IMR-90 (cell line): ENCODE results near the gene THPO. TPM values are rescaled to one million over a fixed set of nuclear protein-coding genes. Genes with fewer than 3 reads are reported as not detected.

ENCODE experiments used
- ATAC-seq: fragments of 200-7000 bp; cut with Tn5 transposase; 2 replicates; pipeline ENCODE4 v1.9.1; 2020; ENCODE audit warnings: low read depth, mild to moderate bottlenecking, moderate library complexity
- BruUV-seq: library from RNA; stranded (reverse); fragments of 400-500 nt; replicated peaks from 2 replicates; lab custom pipeline; 2021; lab: Mats Ljungman, UMichigan
- CTCF ChIA-PET: fragments of 300-600 bp; formaldehyde crosslinking; extraction: SDS; loops from one replicate; lab custom pipeline; 2021; ENCODE audit warnings: antibody characterized with exemption; lab: Yijun Ruan, JAX
- POLR2A ChIA-PET: fragments of 300-600 bp; sonication (Branson Sonifier 250); formaldehyde crosslinking; loops from one replicate; lab custom pipeline; 2022; ENCODE audit warnings: antibody characterized with exemption; ENCODE audit not compliant: unreplicated experiment; lab: Charles Lee
- DNase-seq: peaks from one replicate; pipeline ENCODE4 v3.0.0; 2013
- H2AFZ ChIP-seq: replicated peaks from 2 replicates; pipeline ENCODE3; 2013; ENCODE audit warnings: low read length, mild to moderate bottlenecking; ENCODE audit not compliant: poor library complexity
- H2AK5ac ChIP-seq: 2 replicates; pipeline ENCODE4 v1.6.1; 2013; ENCODE audit warnings: low read depth, low read length, inconsistent platforms
- H2AK9ac ChIP-seq: replicated peaks from 2 replicates; pipeline ENCODE3; 2013; ENCODE audit warnings: mild to moderate bottlenecking, low read depth, low read length, moderate library complexity; ENCODE audit not compliant: poor library complexity
- H2BK120ac ChIP-seq: 2 replicates; pipeline ENCODE4 v1.6.1; 2013; ENCODE audit warnings: low read depth, low read length, inconsistent platforms
- H2BK15ac ChIP-seq: 3 replicates; pipeline ENCODE4 v1.6.1; 2013; ENCODE audit warnings: low read depth, low read length, inconsistent platforms
- H2BK20ac ChIP-seq: 2 replicates; pipeline ENCODE4 v1.6.1; 2013; ENCODE audit warnings: low read depth, mild to moderate bottlenecking, inconsistent platforms, low read length, moderate library complexity
- H2BK5ac ChIP-seq: 2 replicates; pipeline ENCODE4 v1.6.1; 2013; ENCODE audit warnings: mild to moderate bottlenecking, low read depth, low read length, inconsistent platforms; ENCODE audit not compliant: poor library complexity, severe bottlenecking
- H3K14ac ChIP-seq: replicated peaks from 2 replicates; pipeline ENCODE4 v1.6.1; 2013; ENCODE audit warnings: low read depth, low read length, inconsistent platforms
- H3K18ac ChIP-seq: 2 replicates; pipeline ENCODE4 v1.6.1; 2013; ENCODE audit warnings: low read depth, low read length, control low read depth
- H3K23ac ChIP-seq: 2 replicates; pipeline ENCODE4 v1.6.1; 2013; ENCODE audit warnings: low read depth, low read length, inconsistent platforms
- H3K27ac ChIP-seq: 2 replicates; pipeline ENCODE4 v1.5.1; 2013; ENCODE audit warnings: mild to moderate bottlenecking, control low read depth, low read length; ENCODE audit not compliant: insufficient read depth
- H3K27me3 ChIP-seq: 2 replicates; pipeline ENCODE4 v1.6.1; 2013; ENCODE audit warnings: low read length; ENCODE audit not compliant: control insufficient read depth, insufficient read depth
- H3K36me3 ChIP-seq: 2 replicates; pipeline ENCODE4 v1.6.1; 2013; ENCODE audit warnings: low read length, mixed read lengths; ENCODE audit not compliant: control insufficient read depth, insufficient read depth
- H3K4ac ChIP-seq: 2 replicates; pipeline ENCODE4 v1.6.1; 2013; ENCODE audit warnings: low read depth, low read length, inconsistent platforms
- H3K4me1 ChIP-seq: 2 replicates; pipeline ENCODE4 v1.6.1; 2013; ENCODE audit warnings: low read length, mixed read lengths; ENCODE audit not compliant: control insufficient read depth, insufficient read depth
- H3K4me2 ChIP-seq: 2 replicates; pipeline ENCODE4 v1.6.1; 2013; ENCODE audit warnings: low read depth, mild to moderate bottlenecking, control low read depth, low read length, moderate library complexity
- H3K4me3 ChIP-seq: 2 replicates; pipeline ENCODE4 v1.5.1; 2013; ENCODE audit warnings: low read depth, mild to moderate bottlenecking, control low read depth, low read length, moderate library complexity; ENCODE audit not compliant: insufficient read depth
- H3K56ac ChIP-seq: 2 replicates; pipeline ENCODE4 v1.6.1; 2013; ENCODE audit warnings: low read length, inconsistent platforms; ENCODE audit not compliant: insufficient read depth; ENCODE audit errors: extremely low read depth
- H3K79me1 ChIP-seq, 2 experiments: 2 replicates each; pipeline ENCODE4 v1.6.1; 2013; ENCODE audit warnings: low read length in 2 of 2, inconsistent platforms in 1 of 2, low read depth in 1 of 2
- H3K9ac ChIP-seq: 2 replicates; pipeline ENCODE4 v1.6.1; 2013; ENCODE audit warnings: low read depth, low read length, control low read depth
- H3K9me1 ChIP-seq: 2 replicates; pipeline ENCODE4 v1.6.1; 2013; ENCODE audit warnings: low read length, inconsistent platforms; ENCODE audit not compliant: insufficient read depth
- H3K9me3 ChIP-seq: 2 replicates; pipeline ENCODE4 v1.6.1; 2013; ENCODE audit warnings: low read length; ENCODE audit not compliant: control insufficient read depth, insufficient read depth
- H4K20me1 ChIP-seq: 2 replicates; pipeline ENCODE4 v1.6.1; 2013; ENCODE audit warnings: low read length, inconsistent platforms; ENCODE audit not compliant: insufficient read depth
- H4K5ac ChIP-seq: 2 replicates; pipeline ENCODE4 v1.6.1; 2013; ENCODE audit warnings: mild to moderate bottlenecking, low read depth, low read length, control low read depth
- H4K8ac ChIP-seq, 2 experiments: 2 replicates each; pipeline ENCODE4 v1.6.1; 2013; ENCODE audit warnings: low read depth in 2 of 2, low read length in 2 of 2, control low read depth in 1 of 2, inconsistent platforms in 1 of 2
- H4K91ac ChIP-seq: 2 replicates; pipeline ENCODE4 v1.6.1; 2013; ENCODE audit warnings: low read depth, low read length, inconsistent platforms; ENCODE audit not compliant: insufficient read depth
- BHLHE40 ChIP-seq: fragments of 150-350 bp; IDR thresholded peaks from 2 replicates; pipeline ENCODE4 v1.6.1; 2016; ENCODE audit warnings: mild to moderate bottlenecking, low read depth, low read length
- CEBPB ChIP-seq: IDR thresholded peaks from 2 replicates; pipeline ENCODE4 v1.6.1; 2012; ENCODE audit warnings: low read depth, low read length, improper control_type of control experiment
- CHD1 ChIP-seq: IDR thresholded peaks from 2 replicates; pipeline ENCODE4 v1.6.1; 2012; ENCODE audit warnings: low read depth, low read length, improper control_type of control experiment
- FOS ChIP-seq: fragments of 150-350 bp; IDR thresholded peaks from 2 replicates; pipeline ENCODE4 v1.6.1; 2016; ENCODE audit warnings: low read depth, low read length
- MAFK ChIP-seq: IDR thresholded peaks from 2 replicates; pipeline ENCODE4 v1.6.1; 2012; ENCODE audit warnings: low read depth, low read length, improper control_type of control experiment
- MAZ ChIP-seq: IDR thresholded peaks from 2 replicates; pipeline ENCODE4 v1.6.1; 2012; ENCODE audit warnings: low read depth, mild to moderate bottlenecking, low read length, improper control_type of control experiment, moderate library complexity, borderline replicate concordance
- NFE2L2 ChIP-seq: fragments of 150-350 bp; IDR thresholded peaks from 2 replicates; pipeline ENCODE4 v1.6.1; 2016; ENCODE audit warnings: low read depth, mild to moderate bottlenecking, low read length
- POLR2A ChIP-seq: IDR thresholded peaks from 2 replicates; pipeline ENCODE4 v1.6.1; 2012; ENCODE audit warnings: mild to moderate bottlenecking, low read depth, low read length
- RAD21 ChIP-seq: IDR thresholded peaks from 2 replicates; pipeline ENCODE4 v1.6.1; 2012; ENCODE audit warnings: low read length, improper control_type of control experiment
- RCOR1 ChIP-seq: IDR thresholded peaks from 2 replicates; pipeline ENCODE4 v1.6.1; 2012; ENCODE audit warnings: mild to moderate bottlenecking, low read length, improper control_type of control experiment; ENCODE audit not compliant: insufficient replicate concordance
- RFX5 ChIP-seq: IDR thresholded peaks from 2 replicates; pipeline ENCODE4 v1.8.0; 2012; ENCODE audit warnings: low read depth, mild to moderate bottlenecking, low read length, moderate library complexity
- SMC3 ChIP-seq: fragments of 150-350 bp; IDR thresholded peaks from 2 replicates; pipeline ENCODE4 v1.6.1; 2016; ENCODE audit warnings: low read depth, mild to moderate bottlenecking, antibody characterized with exemption, low read length, moderate library complexity
- WGBS, 2 experiments: methylation state at CpG; one replicate each; pipeline versions ENCODE4 v1.1.5 to v1.1.7; 2013; ENCODE audit warnings: missing lambda C conversion rate in 2 of 2; ENCODE audit not compliant: insufficient read length in 1 of 2; ENCODE audit errors: extremely low coverage in 2 of 2; 5-methylcytosine and 5-hydroxymethylcytosine counted together
- dilution Hi-C: fragments of 300-500 bp; cut with HindIII; formaldehyde crosslinking; loops from one replicate; pipeline ENCODE4 v1.14.3; 2018; ENCODE audit warnings: low sequenced_read_pairs; ENCODE audit not compliant: unreplicated experiment
- in situ Hi-C: fragments of 300-500 bp; cut with MboI; formaldehyde crosslinking; loops from 3 replicates; pipeline ENCODE4 v1.14.3; 2019; ENCODE audit warnings: low sequenced_read_pairs, inconsistent platforms, mixed read lengths
- intact Hi-C: fragments of 100-400 bp; cut with micrococcal nuclease; formaldehyde crosslinking; loops from 2 replicates; pipeline ENCODE4 v1.10.0; 2022
- polyA plus RNA-seq, 3 experiments: library from polyadenylated mRNA; depleted of rRNA; stranded (reverse); fragments of >200 nt; gene quantifications; 2 replicates each; pipeline ENCODE4 v1.2.3, GENCODE V29; 2012; ENCODE audit warnings: low replicate concordance in 1 of 3
- total RNA-seq: library from RNA; depleted of rRNA; stranded (reverse); fragments of >200 nt; gene quantifications from 2 replicates; pipeline ENCODE4 v1.2.3, GENCODE V29; 2012
- TF ChIP-seq, protein P1 (sequence below): conservative IDR thresholded peaks from 2 replicates; pipeline ENCODE4 v1.5.1; 2012; ENCODE audit warnings: mild to moderate bottlenecking, low read depth, low read length, improper control_type of control experiment
- TF ChIP-seq, protein P2 (sequence below): fragments of 150-350 bp; IDR thresholded peaks from 2 replicates; pipeline ENCODE4 v1.6.1; 2017; ENCODE audit warnings: mild to moderate bottlenecking, antibody characterized with exemption, low read length, low read depth

THPO gene
- total and polyA plus RNA-seq, 2 of the 4 experiments (the other 2 are of a cell fraction) = not detected

DNA sequence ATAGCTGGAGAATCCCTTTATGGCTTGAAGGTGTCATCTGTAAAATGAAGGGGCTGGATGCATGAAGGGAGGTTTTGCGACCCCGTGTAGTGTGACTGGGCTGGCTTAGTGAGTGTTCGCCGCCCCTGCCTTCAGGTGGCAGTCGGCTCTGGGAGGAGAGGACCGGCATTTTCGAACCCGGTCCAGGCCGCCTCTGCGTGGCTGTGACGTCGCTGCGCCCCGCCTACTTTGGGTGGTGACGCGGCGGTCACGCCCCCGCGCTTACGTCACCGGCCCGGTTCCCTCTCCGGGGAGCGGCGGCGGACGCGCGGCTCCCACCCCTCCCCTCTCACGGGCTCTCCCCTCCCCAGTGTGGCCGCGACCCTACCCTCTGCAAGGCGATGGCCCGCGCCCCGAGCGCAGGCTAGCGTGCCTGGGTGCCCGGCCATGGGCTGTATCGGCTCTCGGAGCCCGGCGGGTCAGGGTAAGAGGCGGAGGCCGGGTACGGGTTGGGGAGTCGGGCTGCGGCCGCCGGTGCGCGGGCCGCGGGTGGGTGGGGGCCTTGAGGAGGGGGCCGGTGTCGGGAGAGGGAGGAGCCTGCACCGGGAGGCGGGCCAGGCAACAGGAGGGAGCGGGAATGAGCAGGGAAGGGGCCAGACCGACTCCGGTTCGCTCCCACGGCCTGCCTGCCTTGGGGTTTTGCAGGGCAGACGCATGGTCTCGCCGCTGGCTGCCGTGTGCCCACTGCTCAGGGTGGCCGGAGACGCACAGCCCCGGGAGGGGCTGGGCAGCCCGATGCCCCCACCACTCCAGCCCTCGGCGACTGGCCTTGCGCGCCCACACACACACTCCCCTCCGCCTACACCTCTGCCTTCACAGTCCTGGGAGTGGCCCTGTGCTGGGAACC is 42.1 kb downstream of the THPO start:
- peak; percentile 78 for DNase-seq
- BruUV-seq = no TSS peak
- POLR2A ChIA-PET = no interaction called here
- Histone ChIP-seq H2BK20ac (no peak overlapping the region), H3K9ac (peak overlapping the region; percentile 84), H2BK120ac (peak overlapping the region; percentile 40; the same call in 1 of the 2 replicates), H3K4me3 (peak overlapping the region; percentile 91), H4K91ac (peak overlapping the region; percentile 60; the same call in 1 of the 2 replicates), H2AK9ac (peak overlapping the region; percentile 92), H3K27ac (peak overlapping the region; percentile 96), H3K79me1 (peaks cover 23 to 89% of the 10 kb centered on the region in 2 experiments), H4K5ac (peak overlapping the region; percentile 37; the same call in 1 of the 2 replicates), H3K9me3 (no peaks in the 10 kb centered on the region), H3K4ac (peak overlapping the region; percentile 67), H2BK5ac (peak overlapping the region; percentile 85), H2AFZ (peak overlapping the region; percentile 88), H4K8ac (peak overlapping the region; percentile 8 to 72; a peak in 2 of 4 replicates), H3K9me1 (peaks cover 33% of the 10 kb centered on the region), H3K14ac (peak overlapping the region; percentile 34), H3K56ac (peak overlapping the region; percentile 36; the same call in 1 of the 2 replicates), H3K27me3 (no peaks in the 10 kb centered on the region), H4K20me1 (peaks cover 65% of the 10 kb centered on the region), H3K4me1 (peaks cover 43% of the 10 kb centered on the region), H2BK15ac (no peak overlapping the region), H3K18ac (no peak overlapping the region), H3K36me3 (peaks cover 43% of the 10 kb centered on the region), H3K4me2 (peak overlapping the region; percentile 88), H3K23ac (peak overlapping the region; percentile 39), H2AK5ac (peak overlapping the region; percentile 86)
- peak; percentile 49 for ATAC-seq
- intact Hi-C loops = no loop called here
- CTCF ChIA-PET = interaction anchor here (1.1 kb wide), 1 partner anchor 10 kb away, joined by 4 read pairs; no protein-coding TSS in a partner anchor
- dilution Hi-C loops = no loop called here
- in situ Hi-C loops = no loop called here
- WGBS, 2 experiments = 0% methylated on average over 23 of the region's 77 CpGs; no CpG with 5 or more reads in 1 of the 2 experiments
- TF ChIP-seq CHD1 (no peak), MAFK (no peak), RFX5 (no peak), SMC3 (no peak), MAZ (no peak; the same call in 1 of the 2 replicates), RAD21 (no peak), RCOR1 (no peak), POLR2A (peak; percentile 61), BHLHE40 (no peak), NFE2L2 (no peak), CEBPB (peak; percentile 61), FOS (peak; percentile 28; the same call in 1 of the 2 replicates)
- TF ChIP-seq, protein P1, sequence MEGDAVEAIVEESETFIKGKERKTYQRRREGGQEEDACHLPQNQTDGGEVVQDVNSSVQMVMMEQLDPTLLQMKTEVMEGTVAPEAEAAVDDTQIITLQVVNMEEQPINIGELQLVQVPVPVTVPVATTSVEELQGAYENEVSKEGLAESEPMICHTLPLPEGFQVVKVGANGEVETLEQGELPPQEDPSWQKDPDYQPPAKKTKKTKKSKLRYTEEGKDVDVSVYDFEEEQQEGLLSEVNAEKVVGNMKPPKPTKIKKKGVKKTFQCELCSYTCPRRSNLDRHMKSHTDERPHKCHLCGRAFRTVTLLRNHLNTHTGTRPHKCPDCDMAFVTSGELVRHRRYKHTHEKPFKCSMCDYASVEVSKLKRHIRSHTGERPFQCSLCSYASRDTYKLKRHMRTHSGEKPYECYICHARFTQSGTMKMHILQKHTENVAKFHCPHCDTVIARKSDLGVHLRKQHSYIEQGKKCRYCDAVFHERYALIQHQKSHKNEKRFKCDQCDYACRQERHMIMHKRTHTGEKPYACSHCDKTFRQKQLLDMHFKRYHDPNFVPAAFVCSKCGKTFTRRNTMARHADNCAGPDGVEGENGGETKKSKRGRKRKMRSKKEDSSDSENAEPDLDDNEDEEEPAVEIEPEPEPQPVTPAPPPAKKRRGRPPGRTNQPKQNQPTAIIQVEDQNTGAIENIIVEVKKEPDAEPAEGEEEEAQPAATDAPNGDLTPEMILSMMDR = no peak
- TF ChIP-seq, protein P2, sequence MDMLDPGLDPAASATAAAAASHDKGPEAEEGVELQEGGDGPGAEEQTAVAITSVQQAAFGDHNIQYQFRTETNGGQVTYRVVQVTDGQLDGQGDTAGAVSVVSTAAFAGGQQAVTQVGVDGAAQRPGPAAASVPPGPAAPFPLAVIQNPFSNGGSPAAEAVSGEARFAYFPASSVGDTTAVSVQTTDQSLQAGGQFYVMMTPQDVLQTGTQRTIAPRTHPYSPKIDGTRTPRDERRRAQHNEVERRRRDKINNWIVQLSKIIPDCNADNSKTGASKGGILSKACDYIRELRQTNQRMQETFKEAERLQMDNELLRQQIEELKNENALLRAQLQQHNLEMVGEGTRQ = peak; percentile 50; the same call in 1 of the 2 replicates
